ENCODE data around the gene DSE.

Gene DSE

DNA sequence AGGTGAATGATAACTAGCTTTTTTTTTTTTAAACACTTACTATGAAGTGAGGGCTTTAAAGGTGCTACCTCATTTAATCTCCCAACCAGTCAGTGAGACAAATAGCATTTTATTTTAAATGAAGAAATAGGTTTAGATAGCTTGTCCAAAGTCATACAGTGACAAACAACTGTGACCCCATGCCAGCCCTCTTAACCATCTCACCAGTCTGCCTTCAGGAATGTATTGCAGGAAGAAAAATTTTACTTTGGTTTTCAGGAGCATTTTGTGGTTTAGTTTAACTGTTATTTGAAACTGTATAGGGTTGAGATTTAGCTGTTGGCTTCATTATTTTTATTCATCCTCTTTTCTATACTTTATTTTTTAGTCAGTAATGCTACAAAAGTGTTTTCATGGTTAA is 18.6 kb downstream of the DSE start:
- ATAC-seq, result no peak

DNA sequence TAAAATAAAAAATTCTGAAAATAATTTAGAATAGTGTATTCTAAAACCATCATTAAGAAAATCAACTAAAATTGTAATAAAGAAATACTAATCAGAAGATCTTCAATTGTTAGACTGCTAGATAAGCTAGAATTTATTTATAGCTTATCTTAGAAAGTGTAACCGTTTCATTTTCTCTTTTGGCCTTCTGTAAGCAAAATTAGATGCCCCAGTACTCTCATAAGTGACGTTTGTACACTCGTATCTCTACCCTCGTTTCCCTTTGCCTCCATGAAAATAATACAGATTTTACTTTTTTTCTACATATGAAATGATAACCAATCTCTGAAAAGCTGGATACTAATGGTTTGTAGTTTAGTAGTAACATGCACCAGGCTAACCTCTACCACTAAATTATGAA is 19.8 kb downstream of the DSE start:
- ATAC-seq, result no peak

DNA sequence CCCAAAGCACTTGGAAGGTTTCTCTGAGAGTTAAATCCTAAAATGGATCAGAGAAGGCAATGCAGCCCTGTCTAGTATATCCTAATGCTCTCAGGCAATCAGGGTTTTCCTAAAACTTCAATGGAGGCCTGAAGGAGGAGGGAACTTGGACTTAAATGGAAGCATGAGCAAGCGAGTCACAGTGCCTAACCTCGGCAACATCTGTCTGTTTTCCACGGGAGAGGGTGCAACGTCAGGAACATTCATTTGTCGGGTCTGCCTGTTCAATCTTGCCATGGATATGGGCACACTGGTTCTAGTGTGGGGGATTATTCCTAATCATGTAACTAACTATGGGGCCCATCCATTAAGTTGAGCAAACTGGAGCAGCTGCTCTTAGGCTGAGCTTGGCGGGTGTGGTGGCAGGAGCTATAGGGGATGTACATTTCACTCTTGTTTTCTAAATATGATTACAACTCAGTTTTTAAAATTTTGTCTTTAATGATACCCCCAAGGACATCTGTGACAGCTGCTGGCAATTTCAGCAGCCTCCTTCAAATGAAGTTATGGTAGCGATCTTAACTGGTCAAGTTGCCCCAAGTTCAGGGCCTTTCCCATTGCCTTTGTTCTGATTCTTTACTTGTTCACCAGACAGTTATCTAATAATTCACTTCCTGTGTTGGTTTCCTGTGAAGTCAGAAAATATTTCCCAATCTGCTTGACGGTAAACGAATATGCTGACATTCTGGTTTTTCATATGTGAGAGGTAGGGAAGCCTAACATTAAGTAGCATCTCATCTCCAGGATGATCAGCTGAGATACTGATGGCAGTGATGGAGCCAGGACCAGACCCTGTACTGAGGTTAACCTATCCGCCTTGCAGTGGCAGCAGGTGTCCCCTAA is 21.6 kb downstream of the DSE start:
- ATAC-seq, result peak; percentile 17 to 30

DNA sequence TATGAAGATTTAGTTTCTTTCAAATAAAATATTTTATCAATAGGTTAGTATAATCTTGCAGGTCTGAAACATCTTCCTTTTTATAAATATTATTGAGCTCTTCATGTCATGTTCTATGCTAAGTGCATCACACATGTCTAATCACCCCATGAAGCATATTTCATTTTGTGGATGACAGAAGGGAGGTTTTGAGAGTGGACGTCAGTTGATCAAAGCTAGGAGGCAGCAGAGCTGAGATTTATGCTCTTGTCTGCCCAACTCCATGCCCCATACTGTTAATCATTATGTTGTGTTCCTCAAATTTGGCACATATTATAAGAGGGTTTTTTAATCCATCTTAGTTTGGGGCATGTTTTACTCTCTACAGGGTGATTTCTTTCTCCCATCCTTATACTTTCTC is 22.7 kb downstream of the DSE start:
- ATAC-seq, result no peak

DNA sequence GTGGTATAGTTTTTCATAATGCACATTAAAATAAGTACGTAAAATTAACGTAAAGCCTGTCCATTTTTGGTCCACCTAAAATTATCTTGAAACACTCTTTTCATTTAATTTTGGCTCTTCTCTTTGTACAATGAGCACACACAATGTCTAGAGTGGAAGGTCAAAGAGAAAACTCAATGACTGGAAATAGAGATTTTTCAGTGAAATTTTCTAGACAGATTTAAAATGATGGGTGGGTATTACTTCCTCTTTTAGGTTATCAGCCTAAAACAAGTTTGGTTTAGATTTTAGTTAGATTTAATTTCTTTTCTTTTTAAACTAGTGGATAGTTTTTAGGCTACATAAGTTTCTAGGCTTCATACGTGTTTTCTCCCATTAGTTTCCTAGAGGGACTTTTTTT is 24.9 kb downstream of the DSE start:
- no peak for ATAC-seq

DNA sequence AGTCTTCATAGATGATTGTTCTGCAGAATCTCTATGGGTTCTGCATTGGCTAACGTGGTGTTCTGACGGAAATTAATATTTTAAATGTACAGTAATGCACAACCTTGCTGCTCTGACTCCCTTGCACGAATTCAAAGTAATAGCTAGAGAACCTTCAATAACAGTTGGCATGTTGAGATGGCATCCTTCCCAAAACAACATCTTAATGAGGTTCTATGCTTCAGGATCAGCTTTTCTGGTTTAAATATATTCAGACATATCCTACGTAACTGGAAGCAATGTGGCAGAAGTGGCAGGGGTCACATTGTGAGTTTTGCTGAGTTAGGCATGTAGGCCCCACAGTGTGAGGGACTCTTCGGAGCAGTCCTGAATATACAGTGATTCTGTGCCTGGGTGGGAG is 25.7 kb downstream of the DSE start:
- no peak for ATAC-seq

DNA sequence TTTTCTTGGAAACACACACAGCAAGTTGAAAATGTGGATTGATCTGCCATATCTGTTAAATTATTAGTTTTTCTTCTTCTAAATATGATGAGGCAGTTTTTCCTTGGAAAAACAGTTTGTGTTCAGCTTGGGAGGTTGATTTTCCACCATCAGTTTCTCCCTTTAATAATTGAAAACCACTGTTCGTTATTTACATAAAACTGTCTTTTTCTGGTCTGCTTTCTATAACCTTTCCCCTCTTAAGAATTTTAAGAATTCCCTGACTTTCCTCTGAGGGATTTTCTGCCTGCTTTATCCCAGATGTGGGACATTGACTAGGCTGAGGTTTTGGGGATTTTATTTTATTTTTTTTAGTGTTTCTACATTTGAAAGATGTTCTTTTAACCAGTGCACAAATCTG is 27.2 kb downstream of the DSE start:
- ATAC-seq, result no peak

DNA sequence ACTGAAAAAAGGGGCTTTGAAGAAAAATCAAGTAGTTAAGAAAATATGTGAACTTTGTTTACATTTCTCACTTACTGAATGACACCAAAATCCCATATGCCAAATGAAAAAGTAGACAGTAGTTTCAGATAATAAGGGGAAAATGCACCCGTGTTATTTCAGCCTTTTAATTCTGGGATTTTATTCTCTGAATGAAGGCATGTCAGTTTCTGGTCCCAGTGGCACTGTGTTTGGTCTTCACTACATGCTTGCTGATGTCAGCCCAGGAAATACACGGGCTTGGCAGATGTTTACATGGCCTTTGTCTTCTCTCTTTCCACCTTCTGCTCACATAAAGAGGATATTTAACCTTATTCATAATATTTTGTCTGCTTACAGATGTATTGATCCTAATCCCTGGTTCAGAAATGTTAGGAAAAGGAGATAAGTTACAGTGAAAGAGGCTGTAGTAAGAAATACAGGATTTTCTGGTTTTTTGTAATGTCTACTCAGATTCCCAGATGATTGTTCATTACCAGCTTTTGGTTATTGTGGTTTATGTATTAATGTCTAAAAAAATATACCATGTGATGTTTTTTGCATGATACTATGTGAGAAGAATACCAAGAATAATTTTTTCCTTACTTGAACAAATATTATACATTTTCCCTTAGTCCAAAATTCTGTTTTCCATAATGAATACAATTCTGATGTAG is 27.7 kb downstream of the DSE start:
- no peak for ATAC-seq

DNA sequence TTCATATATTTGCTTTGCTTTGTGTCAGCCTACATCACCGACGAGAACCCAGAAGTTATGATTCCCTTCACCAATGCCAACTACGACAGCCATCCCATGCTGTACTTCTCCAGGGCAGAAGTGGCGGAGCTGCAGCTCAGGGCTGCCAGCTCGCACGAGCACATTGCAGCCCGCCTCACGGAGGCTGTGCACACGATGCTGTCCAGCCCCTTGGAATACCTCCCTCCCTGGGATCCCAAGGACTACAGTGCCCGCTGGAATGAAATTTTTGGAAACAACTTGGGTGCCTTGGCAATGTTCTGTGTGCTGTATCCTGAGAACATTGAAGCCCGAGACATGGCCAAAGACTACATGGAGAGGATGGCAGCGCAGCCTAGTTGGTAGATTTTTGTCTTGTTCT is 28.5 kb downstream of the DSE start:
- ATAC-seq, result no peak

DNA sequence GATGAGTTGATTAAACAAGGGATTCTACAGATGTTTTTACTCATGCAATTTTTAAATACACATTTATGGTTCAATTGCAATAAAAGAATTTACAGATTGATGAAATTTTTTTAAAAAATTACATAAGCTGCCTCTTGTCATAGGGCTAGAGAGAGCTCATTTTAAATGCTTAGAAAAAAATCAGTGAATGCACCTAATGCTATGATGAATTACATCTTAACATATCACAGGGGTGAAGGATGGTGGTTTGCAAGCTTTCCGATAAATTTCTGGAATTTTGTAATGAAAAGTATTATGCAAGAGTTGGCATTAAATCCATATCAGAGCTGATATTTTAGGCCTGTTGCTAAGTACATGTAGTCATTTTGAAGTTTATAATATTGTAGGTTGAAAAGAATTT is 29.6 kb downstream of the DSE start:
- no peak for ATAC-seq

DNA sequence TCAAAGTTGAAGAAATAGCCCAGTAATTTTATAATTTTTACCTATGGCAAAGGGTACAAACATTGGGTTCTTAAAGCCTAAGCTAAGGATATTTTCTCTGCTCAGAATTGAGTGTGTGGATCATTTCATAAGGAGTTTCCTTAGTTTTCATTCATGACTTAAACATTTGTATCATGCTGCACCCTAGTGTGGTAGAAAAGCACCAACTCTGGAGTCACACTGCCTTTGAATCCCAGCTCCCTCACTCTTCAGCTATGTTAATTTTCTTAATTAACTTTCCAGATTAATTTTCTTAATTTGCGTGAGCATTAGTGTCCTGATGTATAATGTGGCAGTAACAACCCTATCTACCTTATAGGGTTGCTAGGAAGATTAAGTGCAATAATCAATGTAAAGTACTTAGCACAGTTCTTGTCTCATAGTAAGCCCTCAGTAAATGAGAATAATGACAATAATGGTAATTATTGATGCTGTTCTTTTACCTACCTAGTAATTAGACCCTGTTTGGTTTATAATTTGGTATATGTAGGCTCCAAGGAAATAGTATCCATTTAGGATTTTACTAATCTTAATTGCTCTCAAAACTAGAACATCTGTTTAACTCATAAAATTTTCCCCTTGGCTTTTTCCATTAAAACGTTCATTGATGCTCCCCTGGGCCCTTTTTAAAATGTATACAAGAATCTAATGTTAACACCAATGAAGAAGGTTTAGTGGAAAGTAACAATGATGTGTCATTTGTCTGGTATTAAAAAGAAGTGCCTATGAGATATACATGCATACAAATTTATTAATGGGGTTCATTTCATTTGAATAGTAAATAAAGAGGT is 31.6 kb downstream of the DSE start:
- no peak for ATAC-seq

DNA sequence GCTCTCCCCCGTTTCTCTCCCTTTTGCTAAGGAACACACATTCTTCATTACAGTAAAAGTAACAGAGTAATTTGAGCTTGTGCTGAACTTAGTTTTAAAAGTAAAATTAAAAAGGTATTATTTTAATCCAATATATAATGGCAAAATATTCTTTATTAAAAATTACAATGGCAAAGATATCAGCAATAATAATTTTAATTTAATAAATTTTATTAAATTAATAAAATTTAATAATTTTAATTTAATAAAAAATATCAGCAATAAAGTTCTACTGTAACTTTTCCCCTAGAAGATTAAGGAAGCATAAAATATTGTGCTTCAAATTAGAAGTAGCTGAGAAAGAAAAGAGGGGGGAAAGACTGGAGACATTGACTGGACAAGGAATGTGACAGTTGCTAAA is 32.5 kb downstream of the DSE start:
- ATAC-seq, result no peak

DNA sequence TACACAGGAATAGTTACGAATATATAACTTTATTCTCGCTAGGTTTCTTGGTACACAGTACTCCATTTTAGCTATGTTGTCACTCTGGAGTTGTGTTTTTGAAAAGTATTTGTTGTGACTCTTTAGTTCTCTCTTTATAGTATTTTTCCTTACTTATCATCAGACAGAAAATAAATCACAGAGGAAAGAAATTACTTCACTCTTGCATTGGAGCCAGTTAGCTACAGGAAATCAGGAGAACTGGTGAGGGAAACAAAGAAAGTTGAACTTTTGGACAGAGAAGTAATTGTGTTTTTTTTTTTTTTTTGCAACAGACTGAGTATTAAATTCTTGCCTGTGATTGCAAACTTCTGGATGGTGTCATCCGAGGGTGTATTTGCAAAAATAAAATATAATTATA is 33.9 kb downstream of the DSE start:
- ATAC-seq, result no peak

DNA sequence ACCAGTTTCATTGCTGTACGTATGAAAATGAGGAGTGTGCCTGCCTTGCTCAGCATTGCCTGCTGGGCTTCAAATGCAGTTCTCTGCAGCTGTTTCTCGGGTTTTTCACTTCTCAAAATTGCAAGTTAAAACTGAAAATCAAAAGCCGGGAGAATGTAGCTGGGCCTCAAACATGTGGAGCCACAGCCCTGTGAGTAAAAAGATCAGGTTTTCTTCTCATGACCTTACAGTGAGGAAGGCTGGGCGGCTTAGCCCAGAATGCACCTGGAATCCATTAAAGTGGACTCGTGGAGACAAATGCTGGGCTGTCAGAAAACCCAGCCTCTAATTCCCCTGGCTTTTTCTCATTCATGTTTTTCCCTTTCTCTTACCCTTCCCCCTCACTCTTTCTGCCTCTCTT is 34.4 kb downstream of the DSE start:
- ATAC-seq, result no peak

DNA sequence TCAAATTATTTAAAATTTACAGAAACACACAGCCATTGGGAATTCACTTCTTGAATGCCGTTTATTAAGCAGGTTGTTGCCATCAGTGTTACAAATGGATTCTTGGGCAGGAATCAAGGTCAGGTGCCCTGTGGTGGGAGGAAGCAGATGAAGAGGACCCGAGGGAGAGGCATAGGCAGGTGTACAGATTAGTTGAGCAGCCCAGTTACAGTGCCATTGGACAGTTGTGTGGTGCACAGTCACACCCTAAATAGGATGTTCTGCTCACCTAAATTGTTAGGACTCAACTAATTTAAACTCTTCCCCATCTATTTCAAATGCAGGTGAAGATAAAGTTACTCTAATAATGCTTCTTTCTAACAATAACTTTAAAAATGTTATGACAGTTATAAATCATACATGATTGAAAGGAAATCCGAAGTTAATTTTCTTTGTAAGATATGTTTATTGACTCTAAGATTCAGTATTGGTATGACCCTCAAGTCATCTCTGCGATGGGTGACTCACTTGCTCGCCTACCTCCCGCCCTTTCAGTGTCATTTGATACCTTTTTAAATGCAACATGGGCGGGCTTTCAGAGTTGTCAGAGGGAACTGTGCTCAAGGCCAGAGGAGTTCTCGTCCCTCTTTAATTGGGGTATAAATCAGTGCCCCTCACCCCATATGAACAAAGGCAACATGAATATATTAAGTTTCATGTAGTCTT is 35.1 kb downstream of the DSE start:
- ATAC-seq, result peak in 1 of 2 donors; percentile 36

DNA sequence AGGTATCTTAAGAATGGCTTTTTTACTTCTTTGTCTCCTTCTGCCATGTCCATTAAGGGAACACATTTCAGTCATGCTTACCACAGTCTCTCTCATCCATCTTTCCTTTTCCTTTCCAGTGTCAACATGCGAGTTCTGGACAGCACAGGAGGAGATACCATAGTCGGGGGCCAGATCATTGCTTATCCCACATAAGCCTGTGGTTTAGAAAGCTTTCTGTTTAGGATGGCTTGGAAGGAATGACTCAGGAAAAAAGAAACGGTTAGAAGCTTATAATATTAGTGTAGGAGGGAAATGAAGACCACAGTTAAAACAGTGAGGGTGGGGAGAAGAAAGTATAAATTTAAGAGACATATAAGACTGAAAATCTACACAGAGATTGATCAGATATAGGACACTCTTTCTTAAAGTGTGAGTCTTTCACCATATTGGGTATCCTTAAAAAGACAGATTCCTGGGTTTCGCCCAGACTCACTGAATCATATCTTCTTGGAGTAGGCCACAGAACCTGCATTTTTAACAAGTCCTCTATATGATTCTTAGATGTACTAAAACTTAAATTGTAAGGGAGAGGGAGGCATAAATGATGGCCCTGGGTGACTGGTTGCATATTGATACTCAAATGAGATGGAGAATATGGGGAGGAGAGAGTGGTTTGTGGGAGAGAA is 36.1 kb downstream of the DSE start:
- ATAC-seq, result no peak

DNA sequence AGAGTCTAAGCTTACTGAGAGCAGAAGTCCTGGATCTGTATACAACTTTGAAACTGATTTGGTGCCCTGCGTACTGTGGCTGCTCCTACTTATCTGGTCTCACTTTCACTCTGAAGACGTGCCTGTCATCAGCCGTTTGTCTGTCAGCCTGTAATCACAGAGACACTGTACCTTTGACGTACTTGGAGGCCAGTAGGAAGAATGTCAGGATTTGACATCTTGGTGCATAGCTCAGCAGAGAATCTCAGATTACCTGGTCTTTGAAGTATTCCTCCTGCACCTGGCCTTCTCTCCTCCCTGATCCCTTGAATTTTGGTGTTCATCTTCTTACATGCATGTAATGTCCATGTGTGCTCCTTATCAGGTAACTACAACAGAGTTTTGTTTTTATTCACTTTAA is 37.7 kb downstream of the DSE start:
- no peak for ATAC-seq

DNA sequence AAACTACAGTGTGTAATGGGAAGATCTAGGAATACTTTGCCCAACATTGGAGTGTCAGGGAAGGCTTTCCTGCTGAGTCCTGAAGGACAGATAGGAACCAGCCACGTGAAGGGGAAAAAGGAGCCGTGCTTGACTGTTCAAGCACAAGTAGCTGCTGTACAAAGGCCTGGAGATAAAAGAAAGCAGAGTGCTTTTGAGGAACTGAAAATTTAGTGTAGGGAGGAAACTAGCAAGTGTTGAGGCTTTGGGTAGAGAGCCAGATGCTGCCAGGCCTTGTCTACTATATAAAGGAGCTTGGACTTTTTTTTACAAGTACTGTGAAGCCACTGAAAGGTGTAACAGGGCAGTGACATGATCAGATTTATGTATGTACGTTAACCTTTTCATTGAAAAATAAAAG is 39.0 kb downstream of the DSE start:
- peak in 1 of 2 donors; percentile 27 for ATAC-seq

DNA sequence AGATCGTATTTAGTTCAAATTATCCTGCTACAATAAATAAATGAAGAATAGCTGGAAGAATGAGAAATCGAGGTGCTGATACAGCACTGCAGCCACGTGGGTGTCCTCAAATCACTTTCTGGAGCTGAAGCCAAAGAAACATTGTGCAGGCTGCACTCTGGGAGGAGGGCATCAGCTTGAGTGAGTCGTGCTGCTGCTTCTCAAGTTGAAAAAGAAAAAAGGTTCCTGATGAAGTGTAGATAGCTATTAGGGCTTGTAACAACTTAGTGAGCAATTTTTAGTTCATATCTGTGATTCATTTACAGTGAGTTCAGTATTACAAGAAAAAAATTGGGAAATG is 40.5 kb downstream of the DSE start:
- no peak for ATAC-seq

DNA sequence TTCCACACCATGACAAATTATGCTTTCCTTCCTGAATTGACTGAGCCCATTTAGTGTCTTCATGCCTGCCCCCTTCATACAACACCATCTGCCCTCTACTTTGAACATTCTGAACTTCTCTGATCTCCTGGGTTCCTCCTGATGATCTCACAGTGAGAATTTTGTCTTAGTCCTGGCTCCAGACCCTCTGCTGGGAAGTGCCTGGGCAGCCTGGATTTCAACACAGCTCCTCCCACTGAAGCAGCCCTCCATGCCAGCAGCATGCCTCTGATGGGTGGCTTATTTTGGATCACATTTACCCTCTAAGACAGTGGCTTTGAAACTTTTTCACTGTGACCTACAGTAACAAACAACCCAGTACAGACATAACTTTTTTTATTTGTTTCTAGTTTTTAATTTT is 41.5 kb downstream of the DSE start:
- ATAC-seq, result no peak

DNA sequence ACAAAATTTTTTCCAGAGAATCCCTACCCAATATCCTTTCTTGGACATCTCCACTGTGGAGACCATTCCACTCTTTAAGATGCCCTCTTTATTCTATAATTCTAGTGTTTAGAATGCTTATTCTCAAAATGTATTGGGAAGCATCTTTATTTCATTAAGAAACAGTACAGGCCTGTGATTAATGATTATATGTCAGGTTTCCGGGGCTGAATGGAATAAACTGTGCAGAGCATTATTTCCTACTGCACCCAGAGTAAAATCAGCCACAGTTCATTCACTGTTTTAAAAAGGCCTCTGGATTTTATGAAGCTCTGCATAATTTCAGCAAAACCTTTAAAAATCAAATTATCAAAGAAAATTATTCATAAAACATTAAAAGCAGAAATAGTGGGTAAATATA is 42.6 kb downstream of the DSE start:
- ATAC-seq, result no peak

DNA sequence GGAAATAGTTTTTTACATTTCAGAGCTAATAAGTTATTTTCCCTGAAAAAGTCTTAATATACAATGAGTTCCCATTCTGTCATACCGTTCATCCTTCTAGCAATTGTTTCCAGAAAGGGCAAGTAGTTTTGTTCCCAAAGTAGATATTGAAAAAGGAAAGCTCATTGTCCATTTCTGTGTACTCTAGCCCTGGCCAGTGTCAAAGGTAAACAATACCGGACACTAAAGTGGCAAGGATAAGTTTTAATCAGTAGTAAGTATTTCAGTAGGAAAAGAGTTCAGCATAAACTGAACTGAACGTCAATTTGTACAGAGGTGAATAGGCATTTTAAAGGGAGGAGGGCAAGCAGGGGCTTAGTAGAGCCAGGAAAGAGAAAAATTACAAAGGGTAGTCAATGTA is 46.9 kb downstream of the DSE start:
- no peak for ATAC-seq

All from activated CD4-positive, CD25-positive, alpha-beta regulatory T cell treated with anti-CD3 and anti-CD28 coated beads, Interleukin-2, amount 50 U/mL, for 24 hours (primary cell).